HuH-7.5 (cell line): ENCODE results near the gene BLTP2.
"Not testable (repeated sequence)": the region's sequence is repeated elsewhere in the genome, so short reads cannot be mapped to it uniquely, and the experiment has no call there.

ENCODE experiments used
- DNase-seq: peaks from one replicate; pipeline ENCODE4 v3.0.0; 2011; ENCODE audit warnings: low spot score

The BLTP2 gene

DNA sequence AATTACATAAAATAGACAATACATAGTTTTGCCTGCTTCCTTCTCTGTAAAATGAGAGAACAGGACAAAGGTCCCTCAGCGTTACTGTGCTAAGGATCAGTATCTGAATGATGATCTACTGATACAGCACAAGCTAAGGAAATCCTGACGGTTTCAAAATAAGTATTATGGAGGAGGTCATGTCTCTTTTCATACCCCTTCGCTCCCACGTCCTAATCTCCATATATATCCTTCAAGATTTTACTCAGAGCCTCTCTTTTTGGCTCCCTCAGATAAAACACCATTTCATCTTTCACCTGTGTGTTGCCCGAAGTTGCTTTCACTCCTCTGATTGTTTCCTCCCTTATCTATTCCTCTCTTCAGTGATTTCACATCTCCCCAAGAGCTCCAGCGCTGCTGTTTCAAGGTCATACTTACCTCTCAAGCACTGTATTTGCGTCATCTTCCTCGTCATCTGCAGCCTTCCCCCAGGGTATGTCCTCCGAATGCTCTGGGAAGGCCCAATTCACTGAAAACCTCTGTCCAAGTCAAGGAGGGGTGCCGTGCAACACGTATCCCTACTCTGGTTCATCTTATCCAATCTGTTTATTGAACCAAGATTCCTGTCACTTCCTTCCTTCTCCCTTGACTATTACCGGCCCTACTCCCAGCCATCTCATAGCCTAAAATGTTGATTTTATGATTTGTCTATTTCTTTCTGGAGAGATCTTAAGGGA, 1.2 kb upstream of the BLTP2 start:
- no peak for DNase-seq

DNA sequence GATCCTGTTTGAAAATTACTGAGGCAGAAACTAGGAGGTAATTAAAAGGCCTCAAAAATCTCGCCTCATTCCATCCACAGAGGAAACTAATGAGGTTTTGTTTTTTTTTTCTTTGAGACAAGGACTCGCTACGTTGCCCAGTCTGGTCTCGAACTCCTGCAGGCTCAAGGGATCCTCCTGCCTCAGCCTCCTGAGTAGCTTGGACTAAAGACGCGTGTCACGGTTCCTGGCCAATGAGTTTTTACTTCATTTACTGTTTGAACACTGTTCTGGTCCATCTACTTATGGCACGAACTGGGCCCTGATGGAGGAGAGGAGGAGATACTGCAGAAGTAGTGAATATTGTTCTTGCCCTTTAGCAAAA, 600 bp upstream of the BLTP2 start:
- DNase-seq: no peak

DNA sequence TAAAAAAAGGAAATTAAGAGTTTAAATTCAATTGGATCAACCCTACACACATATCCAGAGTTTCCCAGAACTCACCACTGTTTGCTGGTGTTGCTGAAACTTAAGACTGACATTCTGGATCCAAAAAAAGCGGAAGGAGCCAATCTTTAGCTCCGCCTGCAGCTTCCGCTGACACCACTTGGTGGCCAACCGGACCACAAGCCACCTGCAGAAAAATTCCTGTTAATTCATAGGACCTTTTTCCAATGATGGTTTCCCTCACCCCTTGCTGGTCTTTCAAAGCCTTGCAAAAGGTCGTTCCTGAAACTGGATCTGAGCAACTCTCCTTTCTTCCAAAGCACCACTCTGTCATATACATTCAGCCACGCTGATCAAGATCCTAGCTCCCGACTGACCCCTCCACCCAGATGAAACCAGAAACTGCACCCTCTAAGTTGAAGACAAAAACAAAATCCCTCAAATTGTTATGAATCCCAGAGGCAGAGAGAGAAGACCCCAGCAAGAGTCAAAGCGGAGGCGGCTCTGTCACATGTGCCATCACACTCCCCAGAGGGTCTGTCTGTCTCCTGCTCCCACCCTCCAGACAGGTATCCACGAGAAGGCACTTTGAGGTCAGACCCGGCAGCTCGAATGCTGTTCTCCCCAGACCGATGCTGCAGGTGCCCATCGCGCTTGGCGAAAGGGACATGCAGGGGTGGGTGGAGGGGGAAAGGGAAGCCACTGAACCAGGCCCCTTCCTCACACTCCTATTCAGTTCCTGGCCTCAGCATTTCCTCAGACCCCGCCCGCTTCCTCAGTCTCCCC, 773 bp downstream of the BLTP2 start:
- DNase-seq: peak; percentile 84

DNA sequence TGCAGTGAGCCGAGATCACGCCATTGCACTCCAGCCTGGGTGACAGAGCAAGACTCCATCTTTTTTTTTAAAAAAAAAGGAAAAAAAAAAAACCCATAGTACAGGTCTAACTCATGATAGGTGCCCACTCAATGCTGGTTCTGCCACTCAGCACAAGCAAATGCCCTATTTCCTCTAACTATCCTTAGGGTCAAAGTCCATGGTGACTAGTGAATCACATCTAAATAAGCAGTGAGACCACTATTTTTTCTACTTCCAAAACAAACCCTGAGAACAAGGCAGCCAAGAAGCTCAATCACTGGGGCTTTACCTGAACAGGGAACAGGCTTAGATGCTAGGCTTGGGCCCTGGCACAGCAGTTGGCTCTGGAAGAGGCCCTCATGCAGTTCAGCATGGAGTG, 3.4 kb downstream of the BLTP2 start:
- DNase-seq: no peak

DNA sequence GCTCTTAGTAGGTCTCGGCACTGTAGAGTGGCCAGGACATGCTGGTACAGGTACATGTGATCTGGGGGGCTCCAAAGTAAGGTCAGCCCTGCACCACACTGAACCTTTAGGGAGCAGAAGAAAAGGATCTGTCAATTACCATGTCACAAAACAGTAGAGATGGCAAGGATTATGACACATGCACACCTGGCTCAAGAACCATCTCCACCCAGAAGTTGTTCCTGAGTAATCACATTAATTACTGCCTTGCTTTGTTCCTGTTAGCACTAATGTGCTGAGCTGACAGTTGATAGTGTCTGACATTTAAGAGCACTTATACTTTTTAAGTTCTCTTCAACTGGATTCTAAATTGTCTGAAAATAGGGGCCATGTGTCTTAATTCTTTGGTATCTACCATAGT, 9.5 kb downstream of the BLTP2 start:
- DNase-seq: no peak

DNA sequence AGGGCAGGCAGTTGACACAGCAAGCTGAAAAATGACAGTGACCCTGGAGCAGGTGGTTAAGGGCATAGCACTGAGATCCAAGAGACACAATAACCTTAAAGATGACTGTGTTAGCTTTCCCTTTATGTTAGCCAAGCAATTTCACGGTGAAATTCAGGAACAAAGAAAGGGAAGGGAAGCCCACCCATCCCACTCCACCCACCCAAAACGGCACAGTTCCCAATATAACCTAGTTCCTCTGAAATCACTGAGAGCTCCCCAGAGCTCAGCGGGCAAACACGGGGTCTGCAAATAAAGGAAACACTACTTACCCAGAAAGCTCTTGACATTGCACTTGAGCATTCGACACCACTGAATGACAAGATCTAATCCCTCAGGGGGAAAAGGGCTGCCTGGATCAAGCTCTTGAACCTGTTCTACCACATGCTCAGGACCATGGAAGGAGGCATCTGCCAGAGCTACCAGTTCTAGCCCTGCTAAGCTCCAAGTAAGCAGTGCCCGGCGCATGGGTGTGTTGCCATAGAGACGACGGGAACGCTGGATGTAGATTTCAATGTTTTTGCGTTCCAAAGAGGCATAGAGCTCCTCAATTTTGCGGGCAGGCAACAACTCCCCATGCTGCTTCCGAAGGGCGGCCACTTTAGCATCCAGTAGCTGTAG, 10.6 kb downstream of the BLTP2 start:
- DNase-seq: no peak

DNA sequence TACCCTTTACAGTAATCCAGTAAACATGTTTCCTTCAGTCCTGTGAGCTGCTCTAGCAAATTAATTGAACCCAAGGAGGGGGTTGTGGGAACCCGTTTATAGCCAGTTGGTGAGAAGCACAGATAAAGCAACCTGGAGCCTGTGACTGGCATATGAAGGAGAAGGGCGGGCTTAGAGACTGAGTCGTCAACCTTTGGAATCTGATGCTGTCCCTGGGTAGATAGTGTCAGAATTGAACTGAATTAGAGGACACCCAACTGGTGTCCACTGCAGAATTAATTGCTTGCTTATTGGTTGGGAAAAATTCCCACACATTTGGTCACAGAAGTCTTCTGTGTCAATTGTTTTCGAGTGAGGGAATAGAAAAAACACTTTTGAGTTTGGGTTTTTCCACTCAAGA, 18.1 kb downstream of the BLTP2 start:
- DNase-seq: no peak

DNA sequence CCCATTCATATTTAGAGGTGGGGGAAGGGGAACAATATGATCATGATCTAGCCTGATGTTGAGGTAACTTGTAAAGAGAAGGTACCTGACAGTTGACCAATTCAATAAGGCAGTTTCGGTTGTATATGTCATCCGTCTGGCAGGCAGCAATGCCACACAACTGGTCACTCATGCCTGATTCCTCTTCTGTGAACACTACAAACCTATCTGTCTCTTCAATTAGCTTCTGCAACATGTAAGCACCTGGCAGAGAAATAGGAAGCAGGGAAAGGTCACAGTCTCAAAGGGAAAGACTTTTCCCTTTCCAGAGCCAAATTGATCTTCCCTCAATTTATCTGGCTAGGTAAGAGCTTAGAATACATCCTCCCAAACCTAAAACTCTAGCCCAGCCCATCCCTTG, 20.8 kb downstream of the BLTP2 start:
- no peak for DNase-seq

DNA sequence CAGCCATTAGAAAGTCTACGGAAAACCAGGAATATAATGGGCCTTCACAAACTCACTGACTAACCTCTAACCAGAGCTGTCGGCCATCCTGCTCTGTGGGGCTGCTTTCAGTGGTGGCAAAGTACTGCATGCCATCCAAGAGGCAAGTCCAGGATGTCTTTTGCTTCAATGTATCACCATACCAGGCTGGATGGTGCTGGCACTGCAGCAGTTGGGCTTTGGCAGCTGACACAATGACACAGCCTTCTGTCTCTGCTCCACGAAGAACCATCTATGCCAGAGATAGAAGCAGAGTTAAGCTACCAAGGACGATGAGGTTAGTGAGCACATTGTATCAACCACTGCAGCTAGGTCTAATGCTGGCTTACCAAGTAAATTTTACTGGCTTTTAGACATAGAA, 21.3 kb downstream of the BLTP2 start:
- DNase-seq: no peak

DNA sequence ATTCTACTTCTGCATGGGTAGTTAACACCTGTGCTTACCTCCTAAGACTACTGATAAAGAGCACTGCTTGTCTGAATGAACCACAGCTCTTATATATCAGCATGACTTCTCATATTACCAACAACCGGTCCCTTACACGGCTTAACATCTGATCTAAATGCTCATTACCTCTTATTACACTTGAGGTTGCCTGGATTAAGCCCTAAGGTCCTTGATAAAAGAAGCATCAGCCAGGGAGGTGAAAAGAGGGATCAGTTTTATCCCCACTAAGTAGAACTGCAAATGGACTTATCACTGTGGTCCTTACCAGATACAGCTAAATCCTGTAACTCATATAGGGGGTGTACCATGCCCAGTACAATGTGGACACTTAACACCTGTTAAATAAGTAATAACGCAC, 22.8 kb downstream of the BLTP2 start:
- no peak for DNase-seq

DNA sequence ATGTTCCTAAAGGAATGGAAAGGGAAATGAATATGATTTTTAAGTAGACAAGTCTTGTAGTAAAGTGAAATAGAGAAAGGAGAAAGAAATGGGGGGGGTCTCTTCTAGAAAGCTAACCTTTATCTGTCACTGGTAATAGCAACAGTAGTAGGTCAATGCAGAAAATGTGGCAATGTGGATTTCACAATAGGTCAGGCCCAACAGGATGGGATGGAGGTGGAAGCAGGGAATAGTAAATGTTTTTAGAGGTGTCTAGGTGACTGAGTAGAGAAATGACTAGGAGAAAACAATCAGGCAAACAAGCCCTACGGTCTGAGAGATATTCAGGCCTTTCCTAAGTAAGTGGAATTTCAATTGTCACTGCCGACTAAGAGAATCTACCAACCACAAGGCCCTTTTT, 24.9 kb downstream of the BLTP2 start:
- no peak for DNase-seq

DNA sequence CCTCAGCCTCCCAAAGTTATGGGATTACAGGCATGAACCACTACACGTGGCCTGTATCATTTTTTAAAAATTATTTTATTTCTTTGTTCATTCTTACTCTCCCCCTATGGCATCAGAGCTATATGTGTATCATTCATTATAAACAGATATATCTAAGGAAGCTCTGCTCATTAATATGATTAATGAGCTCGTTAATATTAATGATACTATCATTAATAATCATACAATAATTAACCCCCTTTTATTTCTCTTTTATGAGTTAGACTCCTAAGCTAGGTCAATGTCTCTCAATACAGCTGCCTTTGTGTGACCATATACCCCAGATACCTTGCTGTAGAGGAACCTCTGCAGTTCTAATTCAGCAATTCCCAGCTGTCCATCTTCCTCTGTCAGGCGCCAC, 26.5 kb downstream of the BLTP2 start:
- DNase-seq: no peak

DNA sequence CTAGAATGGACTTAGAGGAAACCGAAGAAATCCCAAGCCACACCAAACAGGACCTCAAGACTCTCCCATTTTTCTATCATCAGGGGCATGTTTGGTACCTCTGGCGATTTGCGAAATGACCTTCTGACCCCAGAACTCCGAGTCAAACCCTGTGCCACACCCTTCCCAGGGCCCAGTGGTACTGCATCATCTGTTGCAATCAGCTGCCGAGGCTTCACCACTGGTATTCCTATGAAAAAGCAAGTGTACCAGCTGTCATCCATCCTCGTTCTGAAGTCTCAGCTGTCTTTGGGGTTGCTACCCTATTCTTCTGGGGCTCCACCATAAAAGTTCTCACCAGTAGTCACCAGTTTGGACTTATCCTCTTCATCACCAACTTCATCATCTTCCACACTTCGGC, 28.7 kb downstream of the BLTP2 start:
- no peak for DNase-seq

DNA sequence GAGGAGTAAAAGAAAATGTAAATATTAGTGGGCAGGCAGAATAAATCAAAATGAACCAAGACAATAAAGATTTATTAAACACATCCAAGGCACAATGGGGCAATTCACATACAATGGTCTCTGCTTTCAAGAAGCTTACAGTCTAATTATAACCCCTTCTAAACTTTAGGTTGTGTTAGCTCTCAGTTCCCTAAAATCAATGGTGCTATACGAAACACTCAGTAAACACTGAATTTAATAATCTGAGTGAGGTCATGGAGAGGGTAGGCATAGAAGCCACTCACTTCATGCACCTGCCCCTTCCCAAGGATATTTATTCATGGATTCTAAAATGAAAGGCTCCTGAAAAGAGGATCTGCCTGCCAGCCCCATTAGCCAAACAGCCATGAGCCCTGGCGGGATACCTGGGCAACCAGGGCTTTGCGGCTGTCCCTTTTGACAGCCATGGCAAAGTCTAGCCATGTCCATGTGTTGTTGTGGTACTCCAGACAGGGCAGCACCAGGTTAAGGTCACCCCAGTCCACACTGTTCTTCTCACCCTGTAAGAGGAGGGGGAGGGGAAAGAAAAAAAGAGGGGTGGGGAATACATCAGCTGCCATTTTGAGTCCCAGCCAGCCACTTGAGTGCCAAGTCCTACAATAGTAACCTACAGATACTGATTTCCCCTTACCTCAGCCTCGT, 29.6 kb downstream of the BLTP2 start:
- no peak for DNase-seq

DNA sequence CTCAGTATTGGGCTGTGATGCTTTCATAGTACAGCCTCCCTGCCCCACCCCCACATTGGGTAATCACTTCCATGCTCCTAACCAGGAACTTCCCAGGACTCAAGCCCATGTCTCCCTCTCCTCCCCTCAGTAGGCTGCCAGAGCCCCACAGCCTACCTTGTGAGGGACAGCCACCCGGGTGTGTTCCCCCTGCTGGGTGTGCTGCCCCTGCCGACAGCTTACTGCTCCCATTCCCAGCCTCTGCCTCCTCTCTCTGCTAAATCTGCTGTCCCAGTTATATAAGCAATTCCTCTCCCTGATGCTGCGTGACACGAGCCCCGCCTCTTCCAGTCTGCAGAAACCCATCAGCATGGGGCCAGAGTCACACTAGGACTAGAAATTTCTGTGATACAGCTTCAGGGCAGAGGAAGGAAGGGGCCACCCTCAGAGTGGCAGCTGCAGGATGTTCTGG, 31.0 kb downstream of the BLTP2 start, which contains the start of gene RSKR:
Gene RSKR (minus strand): TSS at position 255 of the 451 bp plus-strand sequence. CDS start 24 bp downstream, at position 231.
- DNase-seq: no peak

DNA sequence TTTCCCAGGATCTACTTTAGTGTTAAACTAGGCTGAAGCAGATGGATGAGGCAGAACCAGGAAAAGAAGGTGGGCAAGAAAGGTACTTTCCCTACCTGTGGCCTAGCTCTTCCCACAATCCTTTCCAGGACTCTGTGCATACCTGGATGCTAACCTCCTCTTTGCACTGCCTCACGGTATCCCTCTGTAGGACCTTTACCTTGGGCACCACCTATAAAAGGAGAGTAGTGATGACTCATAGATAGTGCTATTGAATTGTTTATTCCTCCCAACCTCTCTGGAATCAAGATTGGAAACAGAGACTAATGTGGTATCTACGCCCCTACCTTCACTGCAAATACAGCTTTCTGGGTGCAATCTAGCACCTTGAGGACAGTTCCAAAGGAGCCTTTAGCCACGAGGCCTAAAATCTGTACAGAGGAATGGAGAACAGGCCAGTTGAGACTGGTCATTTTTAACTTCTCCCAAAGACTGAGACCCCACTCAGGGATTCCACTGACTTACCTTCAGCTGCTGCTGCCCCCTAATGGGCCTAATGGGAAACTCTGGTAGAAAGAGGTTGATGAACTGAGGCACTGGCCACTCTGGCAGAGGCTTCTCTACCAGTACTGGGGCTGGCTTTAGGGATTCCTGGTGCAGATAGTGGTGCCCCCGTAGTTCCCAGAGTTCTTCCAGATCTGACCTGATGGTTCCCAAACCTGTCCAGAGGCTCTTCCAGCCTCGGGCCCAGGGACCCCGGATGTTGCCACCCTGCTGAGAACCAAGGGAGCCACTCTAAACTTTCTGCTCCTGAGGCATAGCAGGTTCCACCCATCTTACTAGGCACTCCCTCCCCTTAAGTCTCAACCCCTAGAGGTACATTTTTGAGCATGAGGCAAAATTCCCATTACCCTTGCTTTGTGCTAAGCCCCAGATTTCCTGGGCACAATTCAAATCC, 31.8 kb downstream of the BLTP2 start:
- DNase-seq: peak; percentile 41

DNA sequence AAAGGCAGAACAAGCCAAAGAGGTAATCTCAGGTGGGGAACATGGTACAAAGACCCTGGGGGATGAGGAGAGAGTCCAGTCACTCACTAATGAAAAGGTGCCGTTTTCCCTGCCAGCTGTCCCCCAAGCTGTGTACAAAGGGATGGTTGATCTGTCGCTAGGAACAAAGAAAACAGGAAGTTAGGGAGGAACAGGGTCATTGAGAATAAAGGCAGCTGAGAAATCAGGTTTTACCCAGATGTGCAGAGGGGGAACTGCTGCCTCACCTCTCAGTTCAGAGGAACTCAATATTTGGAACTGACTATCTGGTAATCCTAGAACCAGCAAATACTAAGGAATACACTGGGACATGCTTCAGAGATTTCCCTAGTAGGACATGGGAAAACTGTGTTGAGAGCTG, 32.4 kb downstream of the BLTP2 start:
- no peak for DNase-seq

DNA sequence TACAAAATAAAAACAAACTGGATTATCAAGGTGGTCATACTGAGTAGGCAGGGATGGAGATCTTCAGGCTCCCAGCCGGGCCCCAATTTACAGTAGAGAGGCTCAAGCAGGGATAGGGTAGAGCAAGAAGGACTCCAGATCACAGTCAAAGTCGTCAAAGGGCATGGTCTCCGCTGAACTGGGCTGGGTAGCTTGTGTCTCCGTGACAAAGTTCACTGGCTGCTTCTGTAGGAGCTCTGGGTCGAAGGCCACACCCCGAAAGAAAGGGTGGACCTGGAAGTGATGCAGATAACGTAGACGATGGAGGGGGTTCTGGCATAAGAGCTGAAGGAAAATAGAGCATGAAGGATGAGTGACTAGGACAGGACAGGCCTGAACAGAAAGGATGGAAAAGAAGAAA, 34.6 kb downstream of the BLTP2 start:
- DNase-seq: no peak

DNA sequence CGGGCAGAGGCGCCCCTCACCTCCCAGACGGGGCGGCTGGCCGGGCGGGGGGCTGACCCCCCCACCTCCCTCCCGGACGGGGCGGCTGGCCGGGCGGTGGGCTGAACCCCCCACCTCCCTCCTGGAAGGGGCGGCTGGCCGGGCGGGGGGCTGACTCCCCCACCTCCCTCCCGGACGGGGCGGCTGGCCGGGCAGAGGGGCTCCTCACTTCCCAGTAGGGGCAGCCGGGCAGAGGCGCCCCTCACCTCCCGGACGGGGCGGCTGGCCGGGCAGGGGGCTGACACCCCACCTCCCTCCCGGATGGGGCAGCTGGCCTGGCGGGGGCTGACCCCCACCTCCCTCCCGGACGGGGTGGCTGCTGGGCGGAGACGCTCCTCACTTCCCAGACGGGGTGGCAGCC, 40.9 kb downstream of the BLTP2 start:
- not testable (repeated sequence) for DNase-seq

DNA sequence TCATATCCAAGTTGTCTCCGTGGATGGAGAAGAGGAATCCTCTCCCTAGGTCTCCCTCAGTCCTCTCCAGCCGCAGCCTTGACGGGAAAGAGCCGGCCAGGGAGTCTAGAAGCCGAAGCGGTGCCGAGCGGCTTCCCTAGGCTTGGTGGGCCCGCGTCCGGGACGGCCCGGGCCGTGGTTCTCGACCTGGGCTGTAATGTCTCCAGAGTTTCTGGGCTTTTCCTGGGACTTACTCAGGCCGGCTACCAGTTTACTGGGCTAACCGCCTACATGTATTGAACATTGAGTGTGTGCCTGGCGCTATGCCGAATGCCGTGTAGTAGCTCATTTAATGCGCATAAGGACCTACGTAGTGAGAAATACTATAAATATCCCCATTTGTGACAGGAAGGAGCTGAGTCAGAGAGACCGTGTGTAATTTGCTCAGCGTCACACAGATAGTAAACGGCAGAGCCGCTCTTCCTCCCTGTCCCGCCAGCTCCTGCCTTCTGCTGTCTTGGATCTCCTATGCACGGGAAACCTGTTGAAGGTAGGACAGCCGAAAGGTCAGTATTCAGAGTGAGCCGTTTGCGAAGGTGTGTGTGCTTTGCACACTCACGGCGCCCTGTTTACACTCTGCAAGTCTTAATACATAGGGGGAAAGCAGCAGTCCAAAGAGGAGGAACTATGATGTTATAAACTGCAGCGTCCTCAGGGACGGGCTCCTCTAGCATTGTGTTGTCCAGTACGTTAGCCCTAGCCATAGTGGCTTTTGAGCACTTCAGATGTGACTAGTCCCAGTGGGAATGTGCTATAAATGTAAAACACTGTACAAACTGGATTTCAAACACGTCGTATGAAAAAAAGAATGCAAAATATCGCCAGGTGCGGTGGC, 45.4 kb downstream of the BLTP2 start:
- peak; percentile 53 for DNase-seq
